Retina (tissue), 1 donor: ENCODE data around the gene TBXT.
"Not testable (repeated sequence)": the region's sequence is repeated elsewhere in the genome, so short reads cannot be mapped to it uniquely, and the experiment has no call there.

ENCODE experiments used
- DNase-seq: peaks from one replicate; pipeline ENCODE4 v3.0.0-alpha.2; 2016

The TBXT gene

GRCh38 chr6:166169549-166170421 lies 2.1 kb upstream of the TBXT start:
- peak; percentile 43 for DNase-seq

- peak; percentile 59 for DNase-seq
Measured at GRCh38 chr6:166168616-166169548, 1.2 kb upstream of the TBXT start.

GRCh38 chr6:166167258-166167731 lies 356 bp downstream of the TBXT start:
- DNase-seq: peak; percentile 72

GRCh38 chr6:166166314-166167257 lies 1.1 kb downstream of the TBXT start:
- DNase-seq: peak; percentile 58

GRCh38 chr6:166165558-166166313 lies 1.9 kb downstream of the TBXT start:
- DNase-seq: peak; percentile 35

- no peak for DNase-seq
Measured at GRCh38 chr6:166162599-166163342, 4.9 kb downstream of the TBXT start.

- DNase-seq: no peak
Measured at GRCh38 chr6:166157930-166158617, 9.6 kb downstream of the TBXT start.

- peak; percentile 7 for DNase-seq
Measured at GRCh38 chr6:166156942-166157341, 10.7 kb downstream of the TBXT start.

- no peak for DNase-seq
Measured at GRCh38 chr6:166153966-166154365, 13.7 kb downstream of the TBXT start.

- no peak for DNase-seq
Measured at GRCh38 chr6:166152660-166153059, 15.0 kb downstream of the TBXT start.

GRCh38 chr6:166151798-166152197 lies 15.9 kb downstream of the TBXT start:
- DNase-seq: no peak

GRCh38 chr6:166145751-166146150 lies 21.9 kb downstream of the TBXT start:
- no peak for DNase-seq

- no peak for DNase-seq
Measured at GRCh38 chr6:166143011-166143410, 24.6 kb downstream of the TBXT start.

GRCh38 chr6:166127624-166128472 lies 39.8 kb downstream of the TBXT start:
- no peak for DNase-seq

GRCh38 chr6:166123115-166123514 lies 44.5 kb downstream of the TBXT start:
- DNase-seq: not testable (repeated sequence)

- DNase-seq: no peak
Measured at GRCh38 chr6:166121726-166122125, 45.9 kb downstream of the TBXT start.

- DNase-seq: no peak
Measured at GRCh38 chr6:166119116-166119911, 48.3 kb downstream of the TBXT start.

- no peak for DNase-seq
Measured at GRCh38 chr6:166115609-166116008, 52.0 kb downstream of the TBXT start.
